ENCODE data around the gene OR2T6. TPM values are rescaled to one million over a fixed set of nuclear protein-coding genes. Genes with fewer than 3 reads are reported as not detected.

Gene OR2T6
- polyA plus RNA-seq, 3 donors: not detected

DNA sequence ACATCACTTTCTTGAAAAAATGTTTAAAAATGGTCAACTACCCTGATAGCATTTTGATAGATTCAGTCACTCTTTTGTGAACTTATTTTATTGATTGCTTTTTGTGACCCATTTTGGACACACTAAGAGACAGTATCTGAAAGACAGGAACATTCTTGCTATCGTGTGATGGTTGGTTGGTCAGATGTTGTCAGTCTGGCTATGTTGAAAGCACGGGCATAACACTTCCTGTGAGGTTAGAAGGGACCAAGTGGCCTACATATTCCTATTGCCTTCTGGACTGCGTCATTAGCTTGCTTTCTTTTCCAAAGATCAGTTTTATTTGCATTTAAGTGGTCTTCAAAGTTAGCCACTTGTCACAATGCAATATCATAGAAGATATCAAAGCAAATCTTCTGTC lies 1.4 kb downstream of the OR2T6 start:
- Histone ChIP-seq H3K4me2 (replicated peaks; ENCODE audit: extremely low read depth, low read length, poor library complexity, severe bottlenecking) (no peak overlapping the region), H4K20me1 (ENCODE audit: insufficient read depth, low read length) (no peaks in the 10 kb centered on the region), H3K9me3 (replicated peaks in 1 of 2; ENCODE audit: control insufficient read depth in 1 of 2, insufficient read depth in 1 of 2, low read length in 2 of 2) (peaks cover 0 to 6% of the 10 kb centered on the region in 2 donors), H3K27ac (ENCODE audit: low read depth in 1 of 2, low read length in 2 of 2) (no peak overlapping the region), H3K4me1 (ENCODE audit: control insufficient read depth in 1 of 2, insufficient read depth in 2 of 2, low read length in 2 of 2) (no peaks in the 10 kb centered on the region), H2AFZ (ENCODE audit: insufficient read depth, low read depth, low read length, poor library complexity, severe bottlenecking) (no peak overlapping the region), H3K36me3 (replicated peaks in 1 of 2; ENCODE audit: control insufficient read depth in 1 of 2, insufficient read depth in 2 of 2, low read length in 2 of 2) (no peaks in the 10 kb centered on the region), H3K9ac (ENCODE audit: insufficient read depth, low read length, poor library complexity, severe bottlenecking) (no peak overlapping the region), H3K4me3 (replicated peaks in 1 of 3; ENCODE audit: low read depth in 2 of 3, low read length in 3 of 3) (no peak overlapping the region), H3K79me2 (ENCODE audit: insufficient read depth, low read length) (no peaks in the 10 kb centered on the region), H3K27me3 (ENCODE audit: control insufficient read depth in 2 of 2, insufficient read depth in 2 of 2, low read length in 2 of 2) (no peaks in the 10 kb centered on the region)
- Mint-ChIP-seq H3K27ac (no peak overlapping the region), H3K4me1 (no peaks in the 10 kb centered on the region), H3K27me3 (ENCODE audit: low read depth in 3 of 3) (no peaks in the 10 kb centered on the region), H3K9me3 (peaks cover 0 to 4% (median 0%) of the 10 kb centered on the region in 7 donors), H3K36me3 (no peaks in the 10 kb centered on the region), H3K4me3 (no peak overlapping the region)
- TF ChIP-seq, protein P1, sequence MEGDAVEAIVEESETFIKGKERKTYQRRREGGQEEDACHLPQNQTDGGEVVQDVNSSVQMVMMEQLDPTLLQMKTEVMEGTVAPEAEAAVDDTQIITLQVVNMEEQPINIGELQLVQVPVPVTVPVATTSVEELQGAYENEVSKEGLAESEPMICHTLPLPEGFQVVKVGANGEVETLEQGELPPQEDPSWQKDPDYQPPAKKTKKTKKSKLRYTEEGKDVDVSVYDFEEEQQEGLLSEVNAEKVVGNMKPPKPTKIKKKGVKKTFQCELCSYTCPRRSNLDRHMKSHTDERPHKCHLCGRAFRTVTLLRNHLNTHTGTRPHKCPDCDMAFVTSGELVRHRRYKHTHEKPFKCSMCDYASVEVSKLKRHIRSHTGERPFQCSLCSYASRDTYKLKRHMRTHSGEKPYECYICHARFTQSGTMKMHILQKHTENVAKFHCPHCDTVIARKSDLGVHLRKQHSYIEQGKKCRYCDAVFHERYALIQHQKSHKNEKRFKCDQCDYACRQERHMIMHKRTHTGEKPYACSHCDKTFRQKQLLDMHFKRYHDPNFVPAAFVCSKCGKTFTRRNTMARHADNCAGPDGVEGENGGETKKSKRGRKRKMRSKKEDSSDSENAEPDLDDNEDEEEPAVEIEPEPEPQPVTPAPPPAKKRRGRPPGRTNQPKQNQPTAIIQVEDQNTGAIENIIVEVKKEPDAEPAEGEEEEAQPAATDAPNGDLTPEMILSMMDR (IDR thresholded peaks at IDR 0.05): no peak
- no peak for DNase-seq
- WGBS (ENCODE audit: insufficient coverage): 54% methylated on average over 2 of the region's 3 CpGs
- intact Hi-C loops (cut with micrococcal nuclease): no loop called here

DNA sequence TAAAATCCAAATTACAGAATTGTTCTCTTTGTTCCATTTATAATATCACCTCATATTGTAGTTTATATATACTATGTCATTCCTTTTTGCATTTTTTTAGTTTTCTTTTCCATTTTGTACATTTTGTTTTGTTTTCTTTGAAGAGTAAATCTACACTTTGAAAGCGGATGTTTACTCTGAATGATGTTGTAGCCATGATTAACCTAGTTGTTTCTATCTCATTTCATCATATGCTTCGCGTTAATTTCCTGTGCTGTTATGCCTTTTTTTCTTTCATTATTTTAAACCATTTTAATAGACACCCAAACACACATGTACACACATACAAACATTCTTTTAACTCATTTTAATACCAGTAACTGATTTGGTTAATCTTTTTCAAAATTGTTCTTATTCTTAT lies 5.3 kb downstream of the OR2T6 start:
- H3K27ac ChIP-seq (ENCODE audit: low read depth in 1 of 2, low read length in 2 of 2): no peak overlapping the region
- no peaks in the 10 kb centered on the region for H3K4me1 ChIP-seq (ENCODE audit: control insufficient read depth in 1 of 2, insufficient read depth in 2 of 2, low read length in 2 of 2)
- no peaks in the 10 kb centered on the region for H3K36me3 ChIP-seq (replicated peaks in 1 of 2; ENCODE audit: control insufficient read depth in 1 of 2, insufficient read depth in 2 of 2, low read length in 2 of 2)
- no peaks in the 10 kb centered on the region for H3K27me3 ChIP-seq (ENCODE audit: control insufficient read depth in 2 of 2, insufficient read depth in 2 of 2, low read length in 2 of 2)
- no peak overlapping the region for H3K4me3 ChIP-seq (replicated peaks in 1 of 3; ENCODE audit: low read depth in 2 of 3, low read length in 3 of 3)
- no peak overlapping the region for H3K4me2 ChIP-seq (replicated peaks; ENCODE audit: extremely low read depth, low read length, poor library complexity, severe bottlenecking)
- DNase-seq: no peak
- intact Hi-C loops (cut with micrococcal nuclease): no loop called here
- WGBS (ENCODE audit: insufficient coverage): no CpG with 5 or more reads among the region's 3 CpGs
- no peaks in the 10 kb centered on the region for H3K9me3 ChIP-seq (replicated peaks in 1 of 2; ENCODE audit: control insufficient read depth in 1 of 2, insufficient read depth in 1 of 2, low read length in 2 of 2)
- H3K9ac ChIP-seq (ENCODE audit: insufficient read depth, low read length, poor library complexity, severe bottlenecking): no peak overlapping the region
- H4K20me1 ChIP-seq (ENCODE audit: insufficient read depth, low read length): no peaks in the 10 kb centered on the region
- no peaks in the 10 kb centered on the region for H3K4me1 Mint-ChIP-seq
- no peak overlapping the region for H2AFZ ChIP-seq (ENCODE audit: insufficient read depth, low read depth, low read length, poor library complexity, severe bottlenecking)
- no peaks in the 10 kb centered on the region for H3K79me2 ChIP-seq (ENCODE audit: insufficient read depth, low read length)
- H3K4me3 Mint-ChIP-seq: no peak overlapping the region
- H3K36me3 Mint-ChIP-seq: no peaks in the 10 kb centered on the region
- H3K27ac Mint-ChIP-seq: no peak overlapping the region
- no peaks in the 10 kb centered on the region for H3K27me3 Mint-ChIP-seq (ENCODE audit: low read depth in 3 of 3)
- TF ChIP-seq, protein P1 (IDR thresholded peaks at IDR 0.05): no peak
- H3K9me3 Mint-ChIP-seq: peaks cover 0 to 2% (median 0%) of the 10 kb centered on the region in 7 donors

Data from CD14-positive monocyte (primary cell).